Measurements from ENCODE around the gene CXCL13.
"Not testable (repeated sequence)": the region's sequence is repeated elsewhere in the genome, so short reads cannot be mapped to it uniquely, and the experiment has no call there.

CXCL13 gene

GRCh38 chr4:77605210-77605902 lies at the start of gene CXCL13:
CXCL13 (plus strand) TSS chr4:77605820; CDS start chr4:77605866, 46 bp downstream.
- Histone ChIP-seq H3K27me3 (ENCODE audit: control insufficient read depth in 1 of 2, insufficient read depth in 2 of 2, low read length in 2 of 2) (no peaks in the 10 kb centered on the region), H3K9ac (ENCODE audit: low read length) (no peak within 1 kb of the TSS), H3K4me3 (ENCODE audit: low read depth in 1 of 2, low read length in 2 of 2) (no peak within 1 kb of the TSS), H3K27ac (ENCODE audit: low read depth, low read length) (no peak within 1 kb of the TSS), H3K4me1 (ENCODE audit: insufficient read depth, low read length) (no peaks in the 10 kb centered on the region), H3K36me3 (ENCODE audit: insufficient read depth, low read length) (no peaks in the 10 kb centered on the region), H3K9me3 (ENCODE audit: low read length) (no peaks in the 10 kb centered on the region)

- Histone ChIP-seq H3K27me3 (ENCODE audit: control insufficient read depth in 1 of 2, insufficient read depth in 2 of 2, low read length in 2 of 2) (no peaks in the 10 kb centered on the region), H3K9me3 (ENCODE audit: low read length) (no peaks in the 10 kb centered on the region), H3K4me3 (ENCODE audit: low read depth in 1 of 2, low read length in 2 of 2) (no peak overlapping the region), H3K36me3 (ENCODE audit: insufficient read depth, low read length) (no peaks in the 10 kb centered on the region), H3K27ac (ENCODE audit: low read depth, low read length) (no peak overlapping the region), H3K4me1 (ENCODE audit: insufficient read depth, low read length) (no peaks in the 10 kb centered on the region), H3K9ac (ENCODE audit: low read length) (no peak overlapping the region)
These were observed 45.5 kb upstream of the CXCL13 start for GRCh38 chr4:77560170-77560569.

- H3K9ac ChIP-seq (ENCODE audit: low read length); H3K4me1 ChIP-seq (ENCODE audit: insufficient read depth, low read length); H3K36me3 ChIP-seq (ENCODE audit: insufficient read depth, low read length); H3K4me3 ChIP-seq (ENCODE audit: low read depth in 1 of 2, low read length in 2 of 2); H3K27me3 ChIP-seq (ENCODE audit: control insufficient read depth in 1 of 2, insufficient read depth in 2 of 2, low read length in 2 of 2); H3K9me3 ChIP-seq (ENCODE audit: low read length); H3K27ac ChIP-seq (ENCODE audit: low read depth, low read length): not testable (repeated sequence)
These were observed 43.9 kb upstream of the CXCL13 start for GRCh38 chr4:77561720-77562119.

GRCh38 chr4:77564231-77564630 lies 41.4 kb upstream of the CXCL13 start:
- Histone ChIP-seq H3K27ac (ENCODE audit: low read depth, low read length) (no peak overlapping the region), H3K9me3 (ENCODE audit: low read length) (no peaks in the 10 kb centered on the region), H3K4me3 (ENCODE audit: low read depth in 1 of 2, low read length in 2 of 2) (no peak overlapping the region), H3K4me1 (ENCODE audit: insufficient read depth, low read length) (no peaks in the 10 kb centered on the region), H3K27me3 (ENCODE audit: control insufficient read depth in 1 of 2, insufficient read depth in 2 of 2, low read length in 2 of 2) (no peaks in the 10 kb centered on the region), H3K36me3 (ENCODE audit: insufficient read depth, low read length) (no peaks in the 10 kb centered on the region), H3K9ac (ENCODE audit: low read length) (no peak overlapping the region)

- H3K4me3 ChIP-seq (ENCODE audit: low read depth in 1 of 2, low read length in 2 of 2), result no peak overlapping the region
- no peaks in the 10 kb centered on the region for H3K27me3 ChIP-seq (ENCODE audit: control insufficient read depth in 1 of 2, insufficient read depth in 2 of 2, low read length in 2 of 2)
- no peak overlapping the region for H3K27ac ChIP-seq (ENCODE audit: low read depth, low read length)
- no peaks in the 10 kb centered on the region for H3K9me3 ChIP-seq (ENCODE audit: low read length)
- no peak overlapping the region for H3K9ac ChIP-seq (ENCODE audit: low read length)
- H3K36me3 ChIP-seq (ENCODE audit: insufficient read depth, low read length), result no peaks in the 10 kb centered on the region
- no peaks in the 10 kb centered on the region for H3K4me1 ChIP-seq (ENCODE audit: insufficient read depth, low read length)
These were observed 39.5 kb upstream of the CXCL13 start for GRCh38 chr4:77566148-77566547.

- no peaks in the 10 kb centered on the region for H3K27me3 ChIP-seq (ENCODE audit: control insufficient read depth in 1 of 2, insufficient read depth in 2 of 2, low read length in 2 of 2)
- no peak overlapping the region for H3K27ac ChIP-seq (ENCODE audit: low read depth, low read length)
- H3K4me3 ChIP-seq (ENCODE audit: low read depth in 1 of 2, low read length in 2 of 2), result no peak overlapping the region
- no peaks in the 10 kb centered on the region for H3K36me3 ChIP-seq (ENCODE audit: insufficient read depth, low read length)
- H3K9me3 ChIP-seq (ENCODE audit: low read length), result no peaks in the 10 kb centered on the region
- H3K4me1 ChIP-seq (ENCODE audit: insufficient read depth, low read length), result no peaks in the 10 kb centered on the region
- H3K9ac ChIP-seq (ENCODE audit: low read length), result no peak overlapping the region
These were observed 38.1 kb upstream of the CXCL13 start for GRCh38 chr4:77567549-77567948.

GRCh38 chr4:77570508-77571214 lies 35.0 kb upstream of the CXCL13 start:
- not testable (repeated sequence) for H3K4me1 ChIP-seq (ENCODE audit: insufficient read depth, low read length); H3K9ac ChIP-seq (ENCODE audit: low read length); H3K4me3 ChIP-seq (ENCODE audit: low read depth in 1 of 2, low read length in 2 of 2); H3K27ac ChIP-seq (ENCODE audit: low read depth, low read length); H3K36me3 ChIP-seq (ENCODE audit: insufficient read depth, low read length); H3K27me3 ChIP-seq (ENCODE audit: control insufficient read depth in 1 of 2, insufficient read depth in 2 of 2, low read length in 2 of 2); H3K9me3 ChIP-seq (ENCODE audit: low read length)

GRCh38 chr4:77576351-77576750 lies 29.3 kb upstream of the CXCL13 start:
- no peak overlapping the region for H3K9ac ChIP-seq (ENCODE audit: low read length)
- no peaks in the 10 kb centered on the region for H3K4me1 ChIP-seq (ENCODE audit: insufficient read depth, low read length)
- H3K4me3 ChIP-seq (ENCODE audit: low read depth in 1 of 2, low read length in 2 of 2), result no peak overlapping the region
- H3K36me3 ChIP-seq (ENCODE audit: insufficient read depth, low read length), result no peaks in the 10 kb centered on the region
- H3K27ac ChIP-seq (ENCODE audit: low read depth, low read length), result no peak overlapping the region
- no peaks in the 10 kb centered on the region for H3K27me3 ChIP-seq (ENCODE audit: control insufficient read depth in 1 of 2, insufficient read depth in 2 of 2, low read length in 2 of 2)
- no peaks in the 10 kb centered on the region for H3K9me3 ChIP-seq (ENCODE audit: low read length)

GRCh38 chr4:77578145-77578544 lies 27.5 kb upstream of the CXCL13 start:
- no peaks in the 10 kb centered on the region for H3K4me1 ChIP-seq (ENCODE audit: insufficient read depth, low read length)
- no peak overlapping the region for H3K4me3 ChIP-seq (ENCODE audit: low read depth in 1 of 2, low read length in 2 of 2)
- H3K36me3 ChIP-seq (ENCODE audit: insufficient read depth, low read length), result no peaks in the 10 kb centered on the region
- no peak overlapping the region for H3K9ac ChIP-seq (ENCODE audit: low read length)
- H3K27me3 ChIP-seq (ENCODE audit: control insufficient read depth in 1 of 2, insufficient read depth in 2 of 2, low read length in 2 of 2), result no peaks in the 10 kb centered on the region
- no peak overlapping the region for H3K27ac ChIP-seq (ENCODE audit: low read depth, low read length)
- no peaks in the 10 kb centered on the region for H3K9me3 ChIP-seq (ENCODE audit: low read length)

GRCh38 chr4:77579406-77580076 lies 26.1 kb upstream of the CXCL13 start:
- H3K27me3 ChIP-seq (ENCODE audit: control insufficient read depth in 1 of 2, insufficient read depth in 2 of 2, low read length in 2 of 2), result no peaks in the 10 kb centered on the region
- H3K4me3 ChIP-seq (ENCODE audit: low read depth in 1 of 2, low read length in 2 of 2), result no peak overlapping the region
- H3K36me3 ChIP-seq (ENCODE audit: insufficient read depth, low read length), result no peaks in the 10 kb centered on the region
- H3K4me1 ChIP-seq (ENCODE audit: insufficient read depth, low read length), result no peaks in the 10 kb centered on the region
- no peak overlapping the region for H3K9ac ChIP-seq (ENCODE audit: low read length)
- H3K27ac ChIP-seq (ENCODE audit: low read depth, low read length), result no peak overlapping the region
- H3K9me3 ChIP-seq (ENCODE audit: low read length), result no peaks in the 10 kb centered on the region

GRCh38 chr4:77581724-77582123 lies 23.9 kb upstream of the CXCL13 start:
- H3K27me3 ChIP-seq (ENCODE audit: control insufficient read depth in 1 of 2, insufficient read depth in 2 of 2, low read length in 2 of 2), result no peaks in the 10 kb centered on the region
- no peak overlapping the region for H3K9ac ChIP-seq (ENCODE audit: low read length)
- H3K4me3 ChIP-seq (ENCODE audit: low read depth in 1 of 2, low read length in 2 of 2), result no peak overlapping the region
- H3K4me1 ChIP-seq (ENCODE audit: insufficient read depth, low read length), result no peaks in the 10 kb centered on the region
- no peak overlapping the region for H3K27ac ChIP-seq (ENCODE audit: low read depth, low read length)
- no peaks in the 10 kb centered on the region for H3K9me3 ChIP-seq (ENCODE audit: low read length)
- no peaks in the 10 kb centered on the region for H3K36me3 ChIP-seq (ENCODE audit: insufficient read depth, low read length)
